Tibial artery (tissue), 4 donors: Measurements from ENCODE around the gene STIM2.
"Not testable (repeated sequence)": the region's sequence is repeated elsewhere in the genome, so short reads cannot be mapped to it uniquely, and the experiment has no call there.

Experiments used
- DNase-seq, 2 donors: peaks; one replicate each; pipeline ENCODE4 v3.0.0-alpha.2; 2019
- H3K27ac ChIP-seq, 2 donors: fragments of 200-600 bp; sonication (generic) in 1 of 2; 1 replicate in 1 of 2; 2 replicates in 1 of 2; pipeline ENCODE4 v1.5.1; 2018 to 2019; ENCODE audit warnings: mild to moderate bottlenecking in 1 of 2
- H3K27me3 ChIP-seq, 2 donors: fragments of 200-600 bp; sonication (generic) in 1 of 2; one replicate each; pipeline versions ENCODE4 v1.5.1 to v1.6.0; 2016 to 2019
- H3K36me3 ChIP-seq, 3 donors: fragments of 200-600 bp; sonication (generic) in 2 of 3; one replicate each; pipeline ENCODE4 v1.5.1; 2016 to 2019; ENCODE audit warnings: mild to moderate bottlenecking in 2 of 3
- H3K4me1 ChIP-seq, 4 donors: fragments of 200-600 bp; sonication (generic) in 2 of 4; 1 replicate in 3 of 4; 2 replicates in 1 of 4; pipeline ENCODE4 v1.5.1; 2016 to 2019
- H3K4me3 ChIP-seq, 2 donors: fragments of 200-600 bp; sonication (generic) in 1 of 2; 1 replicate in 1 of 2; 2 replicates in 1 of 2; pipeline ENCODE4 v1.5.1; 2018 to 2019; ENCODE audit warnings: mild to moderate bottlenecking in 2 of 2
- H3K9me3 ChIP-seq, 3 donors: fragments of 200-600 bp; sonication (generic) in 1 of 3; one replicate each; pipeline ENCODE4 v1.5.1; 2016 to 2019
- CTCF ChIP-seq, 2 experiments: fragments of 200-600 bp in 1 of 2; fragments of 450-650 bp in 1 of 2; IDR thresholded peaks; one replicate each; pipeline ENCODE4 v1.5.1; 2017 to 2019; ENCODE audit warnings: antibody characterized with exemption in 2 of 2, mild to moderate bottlenecking in 1 of 2, moderate library complexity in 1 of 2
- intact Hi-C: fragments of 100-400 bp; cut with DNase I; formaldehyde crosslinking; loops from one replicate; pipeline ENCODE4 v1.15.0; 2023; ENCODE audit warnings: low total_unique reads

Gene STIM2

GRCh38 chr4:26892480-26893150 lies 32.0 kb downstream of the STIM2 start:
- H3K9me3 ChIP-seq = no peaks in the 10 kb centered on the region
- intact Hi-C loops = no loop called here
- no peaks in the 10 kb centered on the region for H3K27me3 ChIP-seq
- DNase-seq = no peak
- no peaks in the 10 kb centered on the region for H3K4me1 ChIP-seq
- H3K4me3 ChIP-seq = no peak overlapping the region
- TF ChIP-seq CTCF (IDR thresholded peaks at IDR 0.05) = no peak
- no peaks in the 10 kb centered on the region for H3K36me3 ChIP-seq
- H3K27ac ChIP-seq = no peak overlapping the region

GRCh38 chr4:26893491-26893890 lies 32.9 kb downstream of the STIM2 start:
- no peaks in the 10 kb centered on the region for H3K36me3 ChIP-seq
- H3K27ac ChIP-seq = no peak overlapping the region
- no peaks in the 10 kb centered on the region for H3K27me3 ChIP-seq
- TF ChIP-seq CTCF (IDR thresholded peaks at IDR 0.05) = no peak
- intact Hi-C loops = no loop called here
- H3K4me3 ChIP-seq = no peak overlapping the region
- no peaks in the 10 kb centered on the region for H3K9me3 ChIP-seq
- H3K4me1 ChIP-seq = no peaks in the 10 kb centered on the region
- DNase-seq = no peak

- H3K9me3 ChIP-seq, H3K27ac ChIP-seq, intact Hi-C loops, DNase-seq, H3K36me3 ChIP-seq, H3K4me3 ChIP-seq, H3K27me3 ChIP-seq, H3K4me1 ChIP-seq: not testable (repeated sequence)
Measured at GRCh38 chr4:26894881-26895280, 34.2 kb downstream of the STIM2 start.

GRCh38 chr4:26896636-26897035 lies 36.0 kb downstream of the STIM2 start:
- no peak overlapping the region for H3K27ac ChIP-seq
- H3K36me3 ChIP-seq = no peaks in the 10 kb centered on the region
- intact Hi-C loops = no loop called here
- H3K27me3 ChIP-seq = no peaks in the 10 kb centered on the region
- TF ChIP-seq CTCF (IDR thresholded peaks at IDR 0.05) = no peak
- no peaks in the 10 kb centered on the region for H3K4me1 ChIP-seq
- no peak for DNase-seq
- H3K4me3 ChIP-seq = no peak overlapping the region
- no peaks in the 10 kb centered on the region for H3K9me3 ChIP-seq

GRCh38 chr4:26899991-26900390 lies 39.4 kb downstream of the STIM2 start:
- H3K36me3 ChIP-seq = no peaks in the 10 kb centered on the region
- H3K9me3 ChIP-seq = no peaks in the 10 kb centered on the region
- H3K4me1 ChIP-seq = no peaks in the 10 kb centered on the region
- no peak for TF ChIP-seq CTCF (IDR thresholded peaks at IDR 0.05)
- no peaks in the 10 kb centered on the region for H3K27me3 ChIP-seq
- DNase-seq = no peak
- no peak overlapping the region for H3K27ac ChIP-seq
- H3K4me3 ChIP-seq = no peak overlapping the region
- intact Hi-C loops = no loop called here

GRCh38 chr4:26900765-26901164 lies 40.1 kb downstream of the STIM2 start:
- Histone ChIP-seq H3K36me3 (no peaks in the 10 kb centered on the region), H3K4me1 (no peaks in the 10 kb centered on the region), H3K4me3 (no peak overlapping the region), H3K27me3 (no peaks in the 10 kb centered on the region), H3K27ac (no peak overlapping the region), H3K9me3 (no peaks in the 10 kb centered on the region)
- TF ChIP-seq CTCF (IDR thresholded peaks at IDR 0.05) = no peak
- no peak for DNase-seq
- intact Hi-C loops = no loop called here
